Activated CD4-positive, alpha-beta memory T cell treated with anti-CD3 and anti-CD28 coated beads, Interleukin-2, amount 10 ng/mL, durations not matched to agents 7 days and 5 days (primary cell): ENCODE measurements around the gene TCAP. TPM values are rescaled to one million over a fixed set of nuclear protein-coding genes. Genes with fewer than 3 reads are reported as not detected.
A peak's percentile ranks its signal among the peaks of the same experiment; 100 is the strongest.

Experiments
- CTCF ChIA-PET: fragments of 350-600 bp; sonication (Branson Sonifier 250); formaldehyde crosslinking; loops from one replicate; lab custom pipeline; 2021; ENCODE audit warnings: antibody characterized with exemption, inconsistent platforms; lab: Charles Lee
- POLR2A ChIA-PET: fragments of 350-600 bp; sonication (Branson Sonifier 250); formaldehyde crosslinking; loops from one replicate; lab custom pipeline; 2021; ENCODE audit warnings: antibody characterized with exemption; lab: Charles Lee
- DNase-seq: peaks from one replicate; pipeline ENCODE4 v3.0.0-alpha.2; 2020
- H3K27ac Mint-ChIP-seq: one replicate; pipeline ENCODE4 v1.8.0; 2021; ENCODE audit warnings: mild to moderate bottlenecking, mixed read lengths
- H3K27me3 Mint-ChIP-seq: one replicate; pipeline ENCODE4 v1.8.0; 2021; ENCODE audit warnings: mixed read lengths
- H3K36me3 Mint-ChIP-seq: one replicate; pipeline ENCODE4 v1.8.0; 2021; ENCODE audit warnings: low read depth, mixed read lengths
- H3K4me1 Mint-ChIP-seq: one replicate; pipeline ENCODE4 v1.8.0; 2021; ENCODE audit warnings: mixed read lengths
- H3K4me3 Mint-ChIP-seq: one replicate; pipeline ENCODE4 v1.8.0; 2021; ENCODE audit warnings: mild to moderate bottlenecking, mixed read lengths
- H3K9me3 Mint-ChIP-seq: one replicate; pipeline ENCODE4 v1.8.0; 2021; ENCODE audit warnings: mixed read lengths
- total RNA-seq, 2 experiments: library from RNA; stranded (reverse); gene quantifications; one replicate each; pipeline ENCODE4 v1.2.3, GENCODE V29; 2021

Gene TCAP
- total RNA-seq, 2 experiments from 2014 or later: 1.3 to 1.5 TPM

- ChIA-PET POLR2A (interaction anchor here (0.9 kb wide), 1 partner anchor 47 kb away, joined by 3 read pairs; the partner anchor contains the start of gene PGAP3), CTCF (interaction anchor here (0.7 to 1.6 kb wide), 5 partner anchors 10 to 20 kb away, joined by 3 to 7 read pairs (median 3); no protein-coding TSS in a partner anchor)
- no peak overlapping the region for H3K4me3 Mint-ChIP-seq
- H3K27ac Mint-ChIP-seq: no peak overlapping the region
- no peaks in the 10 kb centered on the region for H3K36me3 Mint-ChIP-seq
- no peak for DNase-seq
- H3K9me3 Mint-ChIP-seq: no peaks in the 10 kb centered on the region
- peaks cover 62% of the 10 kb centered on the region for H3K4me1 Mint-ChIP-seq
- H3K27me3 Mint-ChIP-seq: no peaks in the 10 kb centered on the region
These were observed 24.1 kb upstream of the TCAP start for GRCh38 chr17:39641097-39641496.

- no peaks in the 10 kb centered on the region for H3K27me3 Mint-ChIP-seq
- no peaks in the 10 kb centered on the region for H3K36me3 Mint-ChIP-seq
- ChIA-PET CTCF (interaction anchor here (0.7 to 0.9 kb wide), 2 partner anchors 9 to 18 kb away, joined by 3 read pairs; no protein-coding TSS in a partner anchor), POLR2A (interaction anchor here (0.9 kb wide), 1 partner anchor 46 kb away, joined by 3 read pairs; the partner anchor contains the start of gene PGAP3)
- no peak for DNase-seq
- no peak overlapping the region for H3K27ac Mint-ChIP-seq
- peaks cover 54% of the 10 kb centered on the region for H3K4me1 Mint-ChIP-seq
- no peak overlapping the region for H3K4me3 Mint-ChIP-seq
- no peaks in the 10 kb centered on the region for H3K9me3 Mint-ChIP-seq
These were observed 23.3 kb upstream of the TCAP start for GRCh38 chr17:39641883-39642282.

GRCh38 chr17:39642291-39643074 is 22.7 kb upstream of the TCAP start:
- Mint-ChIP-seq H3K27me3 (no peaks in the 10 kb centered on the region), H3K4me3 (no peak overlapping the region), H3K36me3 (no peaks in the 10 kb centered on the region), H3K4me1 (peaks cover 53% of the 10 kb centered on the region), H3K9me3 (no peaks in the 10 kb centered on the region), H3K27ac (no peak overlapping the region)
- ChIA-PET CTCF (interaction anchor here (1.5 to 2.9 kb wide), 2 partner anchors 8 to 12 kb away, joined by 5 to 18 read pairs; no protein-coding TSS in a partner anchor), POLR2A (no interaction called here)
- no peak for DNase-seq

GRCh38 chr17:39643271-39643670 is 21.9 kb upstream of the TCAP start:
- no peaks in the 10 kb centered on the region for H3K9me3 Mint-ChIP-seq
- CTCF ChIA-PET: interaction anchor here (1.5 to 2.9 kb wide), 2 partner anchors 9 to 11 kb away, joined by 5 to 18 read pairs; no protein-coding TSS in a partner anchor
- POLR2A ChIA-PET: no interaction called here
- H3K27me3 Mint-ChIP-seq: no peaks in the 10 kb centered on the region
- DNase-seq: no peak
- H3K27ac Mint-ChIP-seq: no peak overlapping the region
- peaks cover 46% of the 10 kb centered on the region for H3K4me1 Mint-ChIP-seq
- no peaks in the 10 kb centered on the region for H3K36me3 Mint-ChIP-seq
- no peak overlapping the region for H3K4me3 Mint-ChIP-seq

GRCh38 chr17:39647256-39647655 is 17.9 kb upstream of the TCAP start:
- Mint-ChIP-seq H3K27ac (no peak overlapping the region), H3K36me3 (no peaks in the 10 kb centered on the region), H3K4me3 (no peak overlapping the region), H3K9me3 (no peaks in the 10 kb centered on the region), H3K27me3 (no peaks in the 10 kb centered on the region), H3K4me1 (peaks cover 26% of the 10 kb centered on the region)
- CTCF ChIA-PET: interaction anchor here (1.2 to 4.0 kb wide), 3 partner anchors 11 to 25 kb away, joined by 3 to 23 read pairs (median 6); no protein-coding TSS in a partner anchor
- POLR2A ChIA-PET: no interaction called here
- no peak for DNase-seq

GRCh38 chr17:39648616-39649366 is 16.4 kb upstream of the TCAP start:
- no peaks in the 10 kb centered on the region for H3K36me3 Mint-ChIP-seq
- CTCF ChIA-PET: interaction anchor here (1.4 to 4.0 kb wide), 2 partner anchors 9 to 26 kb away, joined by 3 to 23 read pairs; no protein-coding TSS in a partner anchor

GRCh38 chr17:39650121-39650579 is 15.0 kb upstream of the TCAP start:
- DNase-seq: no peak
- Mint-ChIP-seq H3K9me3 (no peaks in the 10 kb centered on the region), H3K36me3 (peaks cover 2% of the 10 kb centered on the region), H3K4me3 (no peak overlapping the region), H3K27me3 (no peaks in the 10 kb centered on the region), H3K27ac (no peak overlapping the region), H3K4me1 (peaks cover 17% of the 10 kb centered on the region)
- ChIA-PET POLR2A (no interaction called here), CTCF (interaction anchor here (0.7 to 4.0 kb wide), 4 partner anchors 12 to 278 kb away, joined by 3 to 23 read pairs (median 4); no protein-coding TSS in a partner anchor)

More at GRCh38 chr17:39648616-39649366, 16.4 kb upstream of the TCAP start:
- no peaks in the 10 kb centered on the region for H3K9me3 Mint-ChIP-seq
- H3K4me1 Mint-ChIP-seq: peaks cover 14% of the 10 kb centered on the region
- DNase-seq: no peak
- no peak overlapping the region for H3K4me3 Mint-ChIP-seq
- H3K27me3 Mint-ChIP-seq: no peaks in the 10 kb centered on the region
- H3K27ac Mint-ChIP-seq: no peak overlapping the region
- POLR2A ChIA-PET: no interaction called here

GRCh38 chr17:39651923-39652586 is 13.1 kb upstream of the TCAP start:
- peaks cover 6% of the 10 kb centered on the region for H3K36me3 Mint-ChIP-seq
- ChIA-PET POLR2A (interaction anchor here (0.8 kb wide), 1 partner anchor 275 kb away, joined by 3 read pairs; the partner anchor contains the start of genes LRRC3C and ORMDL3), CTCF (interaction anchor here (0.6 to 3.3 kb wide), 8 partner anchors 14 to 36 kb away, joined by 3 to 31 read pairs (median 7); partner anchors contain the start of genes PGAP3 and PNMT)
- no peak overlapping the region for H3K4me3 Mint-ChIP-seq
- H3K9me3 Mint-ChIP-seq: no peaks in the 10 kb centered on the region
- no peaks in the 10 kb centered on the region for H3K27me3 Mint-ChIP-seq
- no peak for DNase-seq
- H3K4me1 Mint-ChIP-seq: peaks cover 17% of the 10 kb centered on the region
- H3K27ac Mint-ChIP-seq: no peak overlapping the region

GRCh38 chr17:39652587-39653315 is 12.4 kb upstream of the TCAP start:
- no peaks in the 10 kb centered on the region for H3K9me3 Mint-ChIP-seq
- H3K4me3 Mint-ChIP-seq: no peak overlapping the region
- no peaks in the 10 kb centered on the region for H3K27me3 Mint-ChIP-seq
- ChIA-PET CTCF (interaction anchor here (0.6 to 3.3 kb wide), 11 partner anchors 14 to 229 kb away, joined by 3 to 31 read pairs (median 8); partner anchors contain the start of genes PGAP3 and PNMT), POLR2A (interaction anchor here (2.5 kb wide), 1 partner anchor 77 kb away, joined by 10 read pairs; the partner anchor contains the start of gene MIEN1)
- no peak for DNase-seq
- H3K4me1 Mint-ChIP-seq: peaks cover 17% of the 10 kb centered on the region
- peaks cover 6% of the 10 kb centered on the region for H3K36me3 Mint-ChIP-seq
- no peak overlapping the region for H3K27ac Mint-ChIP-seq

- POLR2A ChIA-PET: interaction anchor here (1.1 to 2.5 kb wide), 2 partner anchors 13 to 76 kb away, joined by 3 to 10 read pairs; partner anchors contain the start of gene MIEN1
- CTCF ChIA-PET: interaction anchor here (0.9 to 3.3 kb wide), 31 partner anchors 9 to 229 kb away, joined by 3 to 31 read pairs (median 8); partner anchors contain the start of genes MIEN1, PGAP3, PNMT and TCAP
- Mint-ChIP-seq H3K27ac (no peak overlapping the region), H3K4me1 (peaks cover 17% of the 10 kb centered on the region), H3K27me3 (no peaks in the 10 kb centered on the region), H3K4me3 (no peak overlapping the region), H3K36me3 (peaks cover 6% of the 10 kb centered on the region), H3K9me3 (no peaks in the 10 kb centered on the region)
- no peak for DNase-seq
These were observed 11.9 kb upstream of the TCAP start for GRCh38 chr17:39653316-39653661.

GRCh38 chr17:39653662-39654331 is 11.4 kb upstream of the TCAP start:
- peak; percentile 85 for DNase-seq
- H3K27me3 Mint-ChIP-seq: no peaks in the 10 kb centered on the region
- H3K9me3 Mint-ChIP-seq: no peaks in the 10 kb centered on the region
- CTCF ChIA-PET: interaction anchor here (0.6 to 3.3 kb wide), 38 partner anchors 10 to 691 kb away, joined by 3 to 31 read pairs (median 5); partner anchors contain the start of genes MIEN1, PGAP3, PNMT and TCAP
- peaks cover 17% of the 10 kb centered on the region for H3K4me1 Mint-ChIP-seq
- peaks cover 6% of the 10 kb centered on the region for H3K36me3 Mint-ChIP-seq
- H3K4me3 Mint-ChIP-seq: no peak overlapping the region
- H3K27ac Mint-ChIP-seq: no peak overlapping the region
- POLR2A ChIA-PET: interaction anchor here (1.1 to 2.5 kb wide), 2 partner anchors 12 to 76 kb away, joined by 3 to 10 read pairs; partner anchors contain the start of gene MIEN1
